ENCODE data around the gene DLG2.
"Not testable (repeated sequence)": the region's sequence is repeated elsewhere in the genome, so short reads cannot be mapped to it uniquely, and the experiment has no call there.

Gene DLG2

DNA sequence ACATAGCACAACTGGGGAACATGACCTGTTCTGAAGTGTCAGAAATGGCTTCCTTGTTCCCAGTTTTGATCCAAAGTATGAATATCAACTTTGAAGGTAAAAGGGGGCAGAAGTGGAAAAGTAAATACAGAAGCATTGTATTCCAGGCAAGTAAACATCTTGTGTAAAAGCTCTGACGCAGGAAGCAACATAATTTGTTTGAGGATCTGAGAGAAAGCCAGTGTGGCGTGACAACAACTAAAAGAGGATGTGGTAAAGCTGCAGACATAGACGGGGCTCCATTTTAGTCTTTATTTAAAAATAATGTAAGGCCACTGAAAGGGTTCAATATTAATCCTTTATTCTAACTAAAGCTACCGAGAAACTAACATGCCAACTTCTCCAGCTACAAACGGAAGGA, 310.2 kb downstream of the DLG2 start:
- DNase-seq (ENCODE audit: low spot score), result no peak

DNA sequence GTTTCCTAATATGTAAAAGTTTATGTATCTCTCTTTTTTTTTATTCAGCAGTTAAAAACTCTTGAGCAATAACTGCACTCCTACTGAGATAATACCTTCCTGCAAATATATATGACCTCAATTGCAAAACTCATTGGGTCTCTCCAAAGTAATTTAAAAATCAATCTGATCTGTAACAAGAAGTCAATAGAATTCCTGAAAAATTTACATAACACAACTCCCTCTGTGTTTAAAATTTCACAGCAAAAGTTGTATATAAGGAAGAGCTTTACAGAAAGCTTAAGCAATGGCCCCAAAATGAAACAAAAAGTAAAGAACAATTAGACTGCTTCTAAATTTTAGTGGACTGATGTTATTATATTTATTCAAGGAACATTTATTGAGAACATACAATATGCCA, 313.4 kb downstream of the DLG2 start:
- no peak for DNase-seq (ENCODE audit: low spot score)

DNA sequence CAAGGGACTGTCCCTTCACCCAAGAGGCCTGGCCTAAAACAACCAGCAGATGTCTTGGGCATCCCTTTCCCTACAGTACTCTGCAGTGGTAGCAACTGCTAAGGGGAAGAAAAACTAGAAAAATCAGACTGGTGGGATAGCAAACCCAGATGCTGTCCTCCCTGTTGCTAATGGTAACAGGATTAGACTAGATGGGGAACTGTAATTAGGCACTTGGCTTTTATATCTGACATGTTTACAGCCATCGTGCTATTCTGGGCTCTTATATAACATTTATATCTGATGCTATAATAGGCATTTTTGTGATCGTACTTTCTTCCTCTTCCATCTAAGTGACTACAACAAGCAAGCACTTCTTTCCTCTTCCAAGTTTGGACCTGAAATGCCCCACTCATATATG, 316.7 kb downstream of the DLG2 start:
- peak; percentile 14 for DNase-seq (ENCODE audit: low spot score)

DNA sequence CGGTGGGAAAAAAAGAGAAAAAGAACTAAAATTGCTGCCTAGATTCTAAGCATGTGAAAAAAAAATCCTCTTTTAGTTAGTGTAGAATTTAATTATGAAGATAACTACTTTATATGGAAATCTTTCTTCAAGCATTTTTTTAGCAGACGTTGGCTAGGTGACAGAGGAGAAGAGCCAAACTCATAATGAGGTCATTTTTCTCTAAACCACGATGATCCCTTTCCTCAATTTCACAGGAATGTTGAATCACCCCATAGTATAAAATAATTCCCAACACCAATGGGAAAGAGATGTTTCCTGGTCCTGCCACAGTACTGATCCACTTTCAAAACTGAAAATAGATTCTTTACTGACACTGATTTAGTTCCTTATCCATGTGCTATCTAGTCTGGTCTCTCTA, 319.8 kb downstream of the DLG2 start:
- DNase-seq (ENCODE audit: low spot score), result no peak

DNA sequence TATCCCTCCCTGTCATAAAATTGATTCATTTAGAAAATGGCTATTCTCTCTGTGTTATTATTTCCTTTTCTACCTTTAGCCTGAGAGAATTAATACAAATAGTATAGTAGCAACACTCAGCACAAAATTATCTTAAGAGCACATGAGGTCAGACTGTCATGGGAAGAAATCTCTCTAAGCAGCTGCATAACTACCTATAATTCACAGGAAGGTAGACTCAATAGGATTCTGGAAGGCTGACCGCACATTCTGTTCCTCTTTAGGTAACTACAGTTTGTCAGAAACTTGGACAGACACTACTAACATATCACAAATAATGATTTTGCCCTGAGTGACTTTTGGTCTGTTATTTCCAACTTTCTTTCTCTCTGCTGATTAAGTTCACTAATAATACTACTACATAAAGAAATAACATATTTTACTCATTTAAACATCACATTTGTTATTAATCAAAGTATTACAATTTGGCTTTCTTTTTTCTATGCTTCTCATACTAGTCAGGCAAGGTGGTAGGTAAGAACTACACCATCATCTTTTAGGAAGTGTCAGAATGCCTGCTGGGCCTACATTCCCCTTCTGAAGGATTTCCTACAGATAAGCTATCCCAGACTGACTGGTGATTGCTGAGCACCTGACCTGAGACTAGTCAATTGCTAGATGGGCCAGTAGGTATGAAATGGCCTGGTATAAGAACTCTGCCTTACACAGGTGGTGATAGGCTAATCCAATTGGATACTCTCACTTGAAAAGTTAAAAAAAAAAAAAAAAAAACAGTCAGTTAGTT, 325.1 kb downstream of the DLG2 start:
- no peak for DNase-seq (ENCODE audit: low spot score)

DNA sequence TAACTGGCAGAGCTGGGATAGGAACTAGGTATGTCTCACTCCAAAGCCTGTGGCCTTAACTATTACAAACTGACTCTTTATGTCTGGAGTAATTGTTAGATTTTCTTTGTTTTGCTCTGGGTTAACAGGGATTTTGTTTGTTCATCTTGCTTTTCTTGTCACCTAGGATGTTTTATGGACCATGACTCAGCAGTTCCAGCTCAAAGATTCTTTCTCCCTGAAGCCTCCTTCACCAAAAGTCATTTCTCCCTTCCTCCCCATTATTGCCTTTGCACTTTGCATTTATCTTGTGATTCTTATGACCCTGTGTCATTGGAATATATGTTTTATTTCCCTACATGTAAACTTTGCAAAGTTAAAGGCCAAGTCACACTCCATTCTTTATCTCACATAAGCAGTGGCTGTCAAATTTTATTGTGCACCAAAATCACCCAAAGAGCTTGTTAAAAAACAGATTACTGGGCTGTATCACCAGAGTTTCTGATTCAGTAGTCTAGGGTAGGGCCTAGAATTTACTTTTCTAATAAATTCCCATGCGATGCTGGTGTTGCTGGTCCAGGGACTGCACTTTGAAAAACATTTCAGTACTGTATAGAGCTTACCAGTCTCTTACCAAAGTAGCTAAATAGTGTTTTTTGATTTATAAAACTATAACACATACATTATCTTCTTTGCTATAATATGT, 327.7 kb downstream of the DLG2 start:
- no peak for DNase-seq (ENCODE audit: low spot score)

DNA sequence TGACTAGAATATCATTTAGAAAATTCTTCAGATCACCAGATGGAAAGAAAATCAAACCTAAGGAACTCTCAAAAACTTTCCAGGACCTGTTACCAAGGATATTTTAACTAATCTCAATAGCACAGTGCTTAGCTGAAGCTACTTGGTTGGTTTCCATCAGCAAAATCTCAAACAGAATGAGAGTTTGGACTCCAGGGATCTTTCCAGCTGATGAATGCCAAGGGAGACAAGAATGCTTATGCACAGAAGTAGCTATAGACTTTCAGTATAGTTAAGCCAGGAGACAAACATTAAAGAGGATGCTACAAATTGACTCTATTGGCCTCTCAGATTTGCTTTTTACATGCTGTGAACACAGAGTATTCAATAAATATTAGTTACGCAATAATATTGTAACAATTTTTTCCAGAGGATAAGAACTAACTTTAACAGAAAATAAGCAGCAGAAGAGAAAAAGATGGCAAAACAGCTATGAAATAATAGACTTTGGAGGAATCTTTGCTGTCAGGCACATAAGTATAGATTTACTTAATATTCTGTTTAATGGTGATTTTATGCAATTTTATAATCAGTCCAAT, 331.4 kb downstream of the DLG2 start:
- no peak for DNase-seq (ENCODE audit: low spot score)

DNA sequence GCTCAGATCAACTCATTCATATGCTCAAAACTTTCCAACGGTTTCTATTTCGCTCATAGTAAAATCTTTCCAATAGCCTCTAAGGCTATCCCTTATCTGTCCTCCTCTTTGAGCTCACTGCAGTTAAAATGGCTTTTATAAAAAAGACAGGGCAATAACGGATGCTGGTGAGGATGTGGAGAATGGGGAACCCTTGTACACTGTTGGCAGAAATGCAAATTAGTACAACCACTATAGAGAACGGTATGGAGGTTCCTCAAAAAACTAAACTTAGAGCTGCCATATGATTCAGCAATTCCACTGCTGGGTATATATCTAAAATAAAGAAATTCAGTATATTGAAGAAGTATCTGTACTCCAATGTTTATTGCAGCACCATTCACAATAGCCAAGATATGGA, 345.6 kb downstream of the DLG2 start:
- no peak for DNase-seq (ENCODE audit: low spot score)

DNA sequence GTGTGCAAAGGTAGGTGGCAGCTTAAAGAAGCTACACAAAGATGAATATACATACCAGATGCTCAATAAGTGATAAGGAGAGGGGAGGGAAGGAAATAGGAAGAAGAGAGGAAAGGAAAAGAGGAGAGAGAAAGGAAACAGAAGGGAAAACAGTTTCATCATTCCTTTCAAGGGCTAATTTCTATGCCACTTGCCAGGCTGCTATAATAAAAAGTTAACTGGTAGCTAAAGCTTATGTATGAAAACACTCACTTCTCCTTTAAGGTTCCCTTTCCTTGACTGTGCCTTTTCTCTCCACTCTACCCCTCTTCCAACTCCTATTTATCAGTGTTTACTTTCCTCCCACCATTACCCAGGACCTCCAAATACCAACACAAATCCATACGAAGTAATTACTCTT, 347.9 kb downstream of the DLG2 start:
- DNase-seq (ENCODE audit: low spot score), result no peak

DNA sequence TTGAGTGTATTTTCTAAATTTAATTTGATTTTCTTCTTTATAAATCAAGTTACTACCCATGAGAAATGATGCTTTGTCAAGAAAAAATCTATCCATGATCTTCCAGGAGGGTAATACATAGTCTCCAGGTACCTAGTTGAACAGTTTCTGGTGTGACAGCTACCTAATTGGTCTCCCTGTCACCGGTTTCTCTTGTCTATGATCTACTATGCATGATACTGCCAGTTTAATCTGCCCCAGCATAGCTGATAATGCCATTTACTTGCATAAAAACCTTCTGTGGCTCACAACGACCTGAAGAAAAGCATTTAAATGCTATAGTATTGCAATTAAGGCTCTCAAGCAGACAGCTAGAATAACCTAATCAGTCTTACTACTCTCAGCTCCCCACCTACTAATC, 349.5 kb downstream of the DLG2 start:
- no peak for DNase-seq (ENCODE audit: low spot score)

DNA sequence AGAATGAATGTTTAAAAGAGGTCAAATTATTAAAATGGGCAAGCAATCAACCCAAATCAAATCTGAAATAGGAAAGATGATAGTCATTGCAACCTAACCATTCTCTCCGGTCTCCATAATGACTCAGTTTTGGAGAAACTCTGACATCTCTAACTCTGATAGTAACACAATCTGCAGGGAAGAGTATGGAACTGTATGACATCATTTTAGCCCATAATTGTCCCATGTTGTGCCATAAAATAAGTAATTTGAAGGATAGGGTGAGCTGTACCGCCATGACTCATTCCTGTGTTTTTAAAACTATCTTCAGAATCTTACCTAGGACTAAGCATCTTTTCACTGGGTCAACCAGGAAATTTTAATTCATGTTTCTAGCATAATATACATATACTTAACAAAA, 350.8 kb downstream of the DLG2 start:
- no peak for DNase-seq (ENCODE audit: low spot score)

DNA sequence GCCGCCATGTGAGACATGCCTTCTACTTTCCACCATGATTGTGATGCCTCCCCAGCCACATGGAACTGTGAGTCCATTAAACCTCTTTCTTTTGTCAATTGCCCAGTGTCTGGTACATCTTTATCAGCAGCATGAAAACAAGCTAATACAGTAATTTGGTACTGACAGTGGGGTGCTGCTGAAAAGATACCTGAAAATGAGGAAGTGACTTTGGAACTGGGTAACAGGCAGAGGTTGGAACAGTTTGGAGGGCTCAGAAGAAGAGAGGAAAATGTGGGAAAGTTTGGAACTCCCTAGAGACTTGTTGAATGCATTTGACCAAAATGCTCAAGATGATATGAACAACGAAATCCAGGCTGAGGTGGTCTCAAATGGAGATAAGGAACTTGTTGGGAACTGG, 356.8 kb downstream of the DLG2 start:
- DNase-seq (ENCODE audit: low spot score), result not testable (repeated sequence)

DNA sequence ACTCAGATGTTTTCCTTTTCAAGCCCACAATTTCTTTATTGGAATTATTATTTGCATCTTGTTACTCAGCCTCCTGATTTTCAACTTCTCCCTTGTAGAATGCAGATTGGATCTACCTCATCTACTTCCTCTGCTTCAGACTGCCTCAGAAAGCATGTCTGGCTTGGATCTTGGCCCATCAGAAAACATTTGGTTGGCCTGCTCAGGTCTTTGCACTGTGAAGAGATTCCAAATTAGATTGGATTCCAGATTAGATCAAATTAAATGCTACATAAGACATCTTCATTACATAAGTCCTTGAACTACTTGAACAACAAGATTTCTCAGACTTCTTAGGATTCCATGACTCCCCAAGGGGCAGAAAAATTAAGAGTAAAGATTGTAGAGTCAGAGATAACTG, 358.0 kb downstream of the DLG2 start:
- no peak for DNase-seq (ENCODE audit: low spot score)

DNA sequence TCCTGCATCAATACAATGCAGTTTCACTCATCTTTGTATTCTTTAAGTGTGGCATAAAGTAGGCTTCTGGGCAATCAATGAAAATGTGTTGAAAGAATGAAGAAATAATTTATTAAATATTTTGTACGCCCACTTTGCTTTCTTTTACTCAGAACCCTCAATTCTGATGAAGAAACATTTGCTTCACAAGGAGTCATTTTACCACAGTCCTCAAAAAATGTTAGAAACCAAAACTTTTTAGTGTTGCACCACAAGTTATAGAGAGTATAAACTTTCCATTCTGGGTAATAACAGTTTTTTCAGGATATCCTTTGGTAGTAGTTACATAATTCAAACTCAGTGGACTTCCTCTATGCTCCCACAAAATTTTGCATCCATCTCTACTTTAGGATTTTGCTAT, 360.5 kb downstream of the DLG2 start:
- no peak for DNase-seq (ENCODE audit: low spot score)

DNA sequence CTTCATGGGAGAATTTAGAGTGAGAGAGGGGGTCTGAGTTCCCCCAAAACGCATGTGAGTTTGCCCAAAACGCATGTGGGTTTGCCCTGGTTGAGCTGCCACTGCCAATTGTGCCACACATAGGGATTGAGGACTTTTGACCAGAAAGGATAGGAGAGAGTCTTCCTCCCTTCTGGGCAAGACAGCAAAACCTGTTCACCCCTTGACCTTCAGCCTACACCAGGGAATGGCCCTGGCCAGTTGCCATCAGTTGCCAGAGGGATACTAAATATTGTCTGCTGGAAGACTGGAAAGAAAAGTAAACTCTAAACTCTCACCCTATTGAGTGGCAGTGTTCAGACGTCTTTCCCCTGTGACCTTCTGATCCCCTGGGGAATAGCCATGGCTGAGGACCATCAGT, 363.8 kb downstream of the DLG2 start:
- no peak for DNase-seq (ENCODE audit: low spot score)

DNA sequence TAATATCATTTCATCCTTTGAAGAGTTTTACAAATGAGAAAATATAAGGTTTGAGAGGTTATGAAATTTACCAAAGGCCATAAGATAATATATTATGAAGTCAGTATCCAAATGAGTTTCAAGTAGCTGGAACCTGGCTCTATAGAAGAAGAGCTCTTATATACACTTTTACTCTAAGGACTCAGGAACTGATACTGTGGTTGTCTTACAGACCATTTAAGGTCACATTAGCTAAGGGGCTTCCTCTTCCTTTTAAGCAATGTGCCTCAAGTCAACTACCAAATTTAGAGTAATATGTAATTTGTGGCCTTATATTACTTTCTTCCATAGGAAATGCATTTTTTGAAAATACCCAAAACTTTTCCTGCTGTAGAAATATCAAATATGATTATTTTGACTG, 369.3 kb downstream of the DLG2 start:
- no peak for DNase-seq (ENCODE audit: low spot score)

DNA sequence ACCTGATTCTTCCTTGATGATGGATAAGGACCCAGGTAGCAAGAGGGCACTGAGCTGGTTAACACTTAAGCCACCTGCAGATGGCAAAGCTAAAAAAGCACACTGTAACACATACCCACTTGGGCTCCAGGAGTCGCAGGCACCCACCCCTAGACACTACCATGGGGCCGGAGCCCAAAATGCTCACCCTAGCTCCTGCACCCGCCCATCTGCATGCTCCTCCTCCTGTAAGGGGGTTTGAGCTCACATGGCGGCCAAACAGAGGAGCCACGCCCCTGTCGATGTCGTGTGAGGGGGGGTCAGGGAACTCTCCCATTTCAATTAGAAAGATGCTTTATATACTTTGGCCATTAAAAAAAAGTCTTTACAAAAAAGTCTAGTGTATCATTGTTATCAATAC, 370.7 kb downstream of the DLG2 start:
- DNase-seq (ENCODE audit: low spot score), result no peak

DNA sequence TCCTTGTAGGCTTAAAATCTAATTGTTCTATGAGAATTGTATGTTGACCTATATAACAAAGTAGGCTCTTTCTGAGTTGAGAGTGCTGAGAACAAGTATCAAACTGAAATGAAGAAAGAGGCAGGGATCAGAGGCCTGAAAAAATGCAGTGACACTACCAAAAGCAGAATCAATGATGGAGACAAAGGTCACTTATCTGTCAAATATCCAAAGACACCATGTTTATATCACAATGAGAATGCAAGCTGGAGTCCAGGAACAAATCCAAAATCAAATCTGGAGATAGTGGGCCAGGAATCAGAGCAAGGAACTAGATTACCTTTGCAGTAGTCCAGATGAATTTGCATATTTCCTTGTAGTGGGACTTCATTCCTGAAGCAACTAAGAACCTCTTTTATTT, 377.7 kb downstream of the DLG2 start:
- no peak for DNase-seq (ENCODE audit: low spot score)

DNA sequence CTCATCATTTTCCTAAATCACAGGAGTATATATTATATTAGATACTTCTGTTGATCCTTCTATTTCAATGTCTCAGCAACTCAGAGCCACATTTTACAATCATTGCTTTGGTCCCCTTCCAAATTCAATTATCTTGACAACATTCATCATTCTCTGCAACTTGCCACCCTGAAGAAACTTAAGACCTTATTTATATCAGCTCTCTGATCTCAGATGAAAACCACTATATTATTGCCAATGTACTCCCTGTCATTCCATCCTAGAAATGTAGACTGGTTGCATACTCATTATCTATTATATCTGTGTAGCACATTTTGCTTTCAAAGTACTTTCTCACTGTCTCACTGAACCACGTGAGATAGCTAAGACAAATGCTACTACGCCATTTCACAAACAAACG, 379.3 kb downstream of the DLG2 start:
- no peak for DNase-seq (ENCODE audit: low spot score)

DNA sequence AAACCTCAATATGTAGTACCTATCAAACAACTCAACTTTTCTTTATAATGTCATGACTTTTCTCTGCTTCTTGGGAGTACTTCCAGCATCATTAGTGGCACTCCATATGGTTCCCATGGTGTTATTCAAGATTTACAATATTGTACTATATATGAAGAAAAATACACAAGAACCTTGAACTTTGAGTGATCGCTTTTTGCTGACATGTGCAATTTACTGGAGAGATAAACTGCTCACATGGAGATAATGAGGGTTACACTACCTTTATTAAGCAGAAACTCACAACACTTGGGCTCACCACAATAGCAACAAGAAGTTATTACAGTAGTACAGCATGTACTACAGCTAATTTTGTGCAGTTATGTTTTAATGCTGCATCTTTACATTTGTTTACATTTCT, 388.2 kb downstream of the DLG2 start:
- no peak for DNase-seq (ENCODE audit: low spot score)

DNA sequence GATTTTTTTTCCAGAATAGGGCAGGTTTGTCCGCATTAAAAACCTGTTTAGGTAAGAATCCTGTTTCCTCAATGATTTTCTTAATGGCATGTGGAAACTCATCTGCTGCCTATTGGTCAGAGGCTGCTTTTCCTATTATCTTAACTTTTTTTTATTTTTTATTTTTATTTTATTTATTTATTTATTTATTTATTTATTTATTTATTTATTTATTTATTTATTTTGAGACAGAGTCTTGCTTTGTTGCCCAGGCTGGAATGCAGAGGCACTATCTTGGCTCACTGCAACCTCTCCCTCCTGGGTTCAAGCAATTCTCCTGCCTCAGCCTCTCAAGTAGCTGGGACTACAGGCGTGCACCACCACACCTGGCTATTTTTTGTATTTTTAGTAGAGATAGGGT, 389.1 kb downstream of the DLG2 start:
- not testable (repeated sequence) for DNase-seq (ENCODE audit: low spot score)

DNA sequence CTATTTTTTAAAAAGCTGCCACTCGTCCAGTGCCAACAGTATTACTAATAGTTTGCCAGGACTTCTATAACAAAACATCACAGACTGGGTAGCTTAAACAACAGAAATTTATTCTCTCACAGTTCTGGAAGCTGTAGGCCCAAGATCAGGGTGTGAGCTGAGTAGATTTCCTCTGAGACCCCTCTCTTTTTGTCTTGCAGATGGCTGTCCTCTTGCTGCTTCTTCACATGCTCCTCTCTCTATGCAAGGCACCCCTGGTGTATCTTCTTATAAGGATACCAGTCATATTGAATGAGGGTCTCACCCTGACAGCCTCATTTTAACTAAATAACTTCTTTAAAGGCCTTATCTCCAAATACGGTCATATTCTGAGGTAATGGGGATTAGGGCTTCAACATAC, 390.9 kb downstream of the DLG2 start:
- no peak for DNase-seq (ENCODE audit: low spot score)

DNA sequence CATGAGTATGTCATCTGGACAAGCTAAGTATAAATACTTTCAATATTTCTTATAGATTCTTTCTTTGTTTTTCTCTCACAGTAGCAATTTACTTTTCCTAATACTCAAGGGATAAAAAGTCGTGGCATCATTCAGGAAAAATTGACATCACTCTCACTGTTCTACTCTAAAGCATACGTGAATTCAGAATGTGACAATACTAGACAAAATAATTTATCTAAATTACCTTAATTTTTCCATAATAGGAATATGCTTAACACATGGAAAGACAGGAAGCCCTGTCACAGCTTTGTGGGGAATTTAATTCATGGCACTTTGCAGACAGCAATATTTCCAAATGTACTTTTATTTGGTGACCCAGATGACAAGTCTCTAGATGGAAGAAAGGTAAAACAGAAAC, 394.6 kb downstream of the DLG2 start:
- DNase-seq (ENCODE audit: low spot score), result no peak

DNA sequence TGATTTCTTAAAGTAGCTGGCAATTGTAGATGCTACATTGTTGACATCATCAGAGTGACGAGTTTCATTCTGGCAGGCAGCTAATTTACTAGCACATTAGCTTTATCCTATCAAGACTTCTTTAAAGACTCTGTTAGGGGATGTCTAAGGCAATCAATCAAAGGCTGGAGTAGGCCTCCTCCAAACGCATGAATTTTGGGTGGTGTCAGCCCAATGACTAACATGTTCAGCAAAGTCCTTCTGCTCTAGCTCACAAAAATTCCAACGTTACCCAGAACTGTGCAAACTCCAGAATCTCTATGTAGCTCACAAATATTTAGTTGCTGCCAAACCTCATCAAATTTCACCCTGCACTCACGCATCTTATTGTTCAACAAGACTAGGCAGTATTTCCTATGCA, 395.6 kb downstream of the DLG2 start:
- no peak for DNase-seq (ENCODE audit: low spot score)
